ENCODE data around the gene SECISBP2.

DNA sequence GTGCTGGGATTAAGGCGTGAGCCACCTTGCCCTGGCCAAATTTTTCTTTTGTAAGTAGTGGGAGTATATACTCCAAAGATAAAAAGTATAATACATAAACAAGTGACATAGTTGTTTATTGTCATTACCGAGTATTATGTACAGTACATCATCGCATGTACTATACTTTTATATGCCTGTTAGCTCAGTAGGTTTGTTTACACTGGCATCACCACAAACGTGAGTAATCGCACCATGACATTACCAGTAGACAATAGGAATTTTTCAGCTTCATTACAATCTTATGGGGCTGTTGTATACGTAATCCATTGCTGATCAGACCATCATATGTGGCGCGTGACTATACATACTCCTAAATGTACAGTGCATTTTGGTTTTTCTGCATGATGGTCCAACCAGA is 9.8 kb downstream of the SECISBP2 start:
- TF ChIP-seq, protein P1, sequence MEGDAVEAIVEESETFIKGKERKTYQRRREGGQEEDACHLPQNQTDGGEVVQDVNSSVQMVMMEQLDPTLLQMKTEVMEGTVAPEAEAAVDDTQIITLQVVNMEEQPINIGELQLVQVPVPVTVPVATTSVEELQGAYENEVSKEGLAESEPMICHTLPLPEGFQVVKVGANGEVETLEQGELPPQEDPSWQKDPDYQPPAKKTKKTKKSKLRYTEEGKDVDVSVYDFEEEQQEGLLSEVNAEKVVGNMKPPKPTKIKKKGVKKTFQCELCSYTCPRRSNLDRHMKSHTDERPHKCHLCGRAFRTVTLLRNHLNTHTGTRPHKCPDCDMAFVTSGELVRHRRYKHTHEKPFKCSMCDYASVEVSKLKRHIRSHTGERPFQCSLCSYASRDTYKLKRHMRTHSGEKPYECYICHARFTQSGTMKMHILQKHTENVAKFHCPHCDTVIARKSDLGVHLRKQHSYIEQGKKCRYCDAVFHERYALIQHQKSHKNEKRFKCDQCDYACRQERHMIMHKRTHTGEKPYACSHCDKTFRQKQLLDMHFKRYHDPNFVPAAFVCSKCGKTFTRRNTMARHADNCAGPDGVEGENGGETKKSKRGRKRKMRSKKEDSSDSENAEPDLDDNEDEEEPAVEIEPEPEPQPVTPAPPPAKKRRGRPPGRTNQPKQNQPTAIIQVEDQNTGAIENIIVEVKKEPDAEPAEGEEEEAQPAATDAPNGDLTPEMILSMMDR (IDR thresholded peaks at IDR 0.05; ENCODE audit: poor library complexity), result no peak
- TF ChIP-seq EZH2 (IDR thresholded peaks at IDR 0.05; ENCODE audit: borderline replicate concordance), result no peak
